PC-9 (cell line): ENCODE results near the gene PRDM12.

ENCODE experiments used
- EZH2 ChIP-seq: fragments of 200-600 bp; sonication (generic); IDR thresholded peaks from 2 replicates; pipeline ENCODE4 v1.8.0; 2017; ENCODE audit warnings: antibody characterized with exemption, low read depth
- TF ChIP-seq, protein P1 (sequence below): fragments of 200-600 bp; sonication (generic); conservative IDR thresholded peaks from 2 replicates; pipeline ENCODE4 v1.6.1; 2017; ENCODE audit warnings: mixed run types, antibody characterized with exemption, mild to moderate bottlenecking, moderate library complexity

DNA sequence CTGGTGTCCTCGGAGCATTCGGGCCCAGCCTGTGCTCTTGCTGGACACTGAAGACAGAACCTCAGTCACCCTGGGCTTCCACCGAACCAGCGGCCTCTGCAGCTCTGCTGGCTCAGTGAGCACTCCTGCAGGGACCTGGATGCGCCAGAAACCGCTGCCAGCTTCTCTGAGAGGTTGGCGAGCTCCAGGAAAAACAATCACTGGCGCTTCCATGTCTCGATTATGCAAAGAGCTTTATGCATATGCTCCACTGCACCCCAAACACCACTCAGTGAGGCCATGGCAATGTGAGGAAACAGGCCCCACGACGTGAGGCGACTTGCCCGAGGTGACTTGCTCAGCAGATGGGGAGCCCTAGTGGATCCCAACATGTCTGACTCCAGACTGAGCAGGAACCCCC is 11.0 kb downstream of the PRDM12 start:
- TF ChIP-seq, protein P1, sequence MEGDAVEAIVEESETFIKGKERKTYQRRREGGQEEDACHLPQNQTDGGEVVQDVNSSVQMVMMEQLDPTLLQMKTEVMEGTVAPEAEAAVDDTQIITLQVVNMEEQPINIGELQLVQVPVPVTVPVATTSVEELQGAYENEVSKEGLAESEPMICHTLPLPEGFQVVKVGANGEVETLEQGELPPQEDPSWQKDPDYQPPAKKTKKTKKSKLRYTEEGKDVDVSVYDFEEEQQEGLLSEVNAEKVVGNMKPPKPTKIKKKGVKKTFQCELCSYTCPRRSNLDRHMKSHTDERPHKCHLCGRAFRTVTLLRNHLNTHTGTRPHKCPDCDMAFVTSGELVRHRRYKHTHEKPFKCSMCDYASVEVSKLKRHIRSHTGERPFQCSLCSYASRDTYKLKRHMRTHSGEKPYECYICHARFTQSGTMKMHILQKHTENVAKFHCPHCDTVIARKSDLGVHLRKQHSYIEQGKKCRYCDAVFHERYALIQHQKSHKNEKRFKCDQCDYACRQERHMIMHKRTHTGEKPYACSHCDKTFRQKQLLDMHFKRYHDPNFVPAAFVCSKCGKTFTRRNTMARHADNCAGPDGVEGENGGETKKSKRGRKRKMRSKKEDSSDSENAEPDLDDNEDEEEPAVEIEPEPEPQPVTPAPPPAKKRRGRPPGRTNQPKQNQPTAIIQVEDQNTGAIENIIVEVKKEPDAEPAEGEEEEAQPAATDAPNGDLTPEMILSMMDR, result no peak
- no peak for TF ChIP-seq EZH2
